K562 (cell line): ENCODE data around the gene TCHP. TPM values are rescaled to one million over a fixed set of nuclear protein-coding genes. Genes with fewer than 3 reads are reported as not detected.

Source experiments
- ATAC-seq: fragments of 200-7000 bp; cut with Tn5 transposase; 3 replicates; pipeline ENCODE4 v1.9.1; 2020; ENCODE audit warnings: moderate library complexity
- BruUV-seq: library from RNA; stranded (reverse); fragments of 400-500 nt; replicated peaks from 2 replicates; lab custom pipeline; 2021; lab: Mats Ljungman, UMichigan
- CTCF ChIA-PET: fragments of 300-600 bp; formaldehyde crosslinking; extraction: SDS; loops from one replicate; lab custom pipeline; 2021; ENCODE audit warnings: low intra/inter-chr PET ratio; lab: Yijun Ruan, JAX
- POLR2A ChIA-PET: fragments of 300-600, 350-650 bp; sonication (Branson Sonifier 250); formaldehyde crosslinking; extraction: SDS; loops from one replicate; lab custom pipeline; 2021; ENCODE audit warnings: antibody characterized with exemption, inconsistent platforms; lab: Yijun Ruan, JAX
- DNase-seq, 4 experiments: peaks; one replicate each; pipeline versions ENCODE4 v3.0.0 to v3.0.0-alpha.2; 2011 to 2018; ENCODE audit warnings: low spot score in 3 of 4, mixed read lengths in 3 of 4; ENCODE audit errors: extremely low read depth in 1 of 4
- FAIRE-seq: peaks from 2 replicates; lab custom pipeline; 2011; peaks lifted over from hg19 to GRCh38; lab: Jason Lieb, UNC
- H2AFZ ChIP-seq: 2 replicates; pipeline ENCODE4 v1.6.0; 2011; ENCODE audit warnings: low read depth, low read length, control low read depth, inconsistent platforms
- H3K27ac ChIP-seq: fragments of 200-600 bp; 3 replicates; pipeline ENCODE4 v1.8.0; 2011; ENCODE audit warnings: low read depth, mild to moderate bottlenecking, control low read depth, inconsistent platforms, low read length, moderate library complexity, mixed read lengths; ENCODE audit errors: extremely low read depth
- H3K27me3 ChIP-seq, 2 experiments: fragments of 300-600 bp in 1 of 2; 2 replicates in 1 of 2; 3 replicates in 1 of 2; pipeline versions ENCODE4 v1.6.0 to v1.8.0; 2011; ENCODE audit warnings: inconsistent platforms in 2 of 2, low read length in 2 of 2, mild to moderate bottlenecking in 1 of 2, mixed read lengths in 1 of 2, moderate library complexity in 1 of 2; ENCODE audit not compliant: control insufficient read depth in 2 of 2, insufficient read depth in 2 of 2
- H3K36me3 ChIP-seq: fragments of 300-600 bp; 3 replicates; pipeline ENCODE4 v1.8.0; 2011; ENCODE audit warnings: mild to moderate bottlenecking, low read length, inconsistent platforms; ENCODE audit not compliant: control insufficient read depth, insufficient read depth
- H3K4me1 ChIP-seq, 2 experiments: fragments of 200-600 bp in 1 of 2; replicated peaks in 1 of 2; 2 replicates in 1 of 2; 3 replicates in 1 of 2; pipeline versions ENCODE4 v1.5.1 to v1.8.0; 2011; ENCODE audit warnings: inconsistent platforms in 2 of 2, low read length in 2 of 2, mild to moderate bottlenecking in 1 of 2, mixed read lengths in 1 of 2, moderate library complexity in 1 of 2; ENCODE audit not compliant: control insufficient read depth in 2 of 2, insufficient read depth in 2 of 2
- H3K4me2 ChIP-seq: 2 replicates; pipeline ENCODE4 v1.6.1; 2011; ENCODE audit warnings: low read length, control low read depth, inconsistent platforms, mixed read lengths; ENCODE audit not compliant: insufficient read depth
- H3K4me3 ChIP-seq: fragments of 200-600 bp; sonication (generic), shearing (Covaris generic); 2 replicates; pipeline ENCODE4 v1.5.1; 2016; ENCODE audit warnings: control low read depth, inconsistent platforms
- H3K79me2 ChIP-seq: fragments of 200-600 bp; 3 replicates; pipeline ENCODE4 v1.8.0; 2011; ENCODE audit warnings: low read length, inconsistent platforms; ENCODE audit not compliant: control insufficient read depth, insufficient read depth
- H3K9ac ChIP-seq, 2 experiments: 2 replicates each; pipeline versions ENCODE4 v1.6.0 to v1.6.1; 2011; ENCODE audit warnings: low read depth in 2 of 2, low read length in 2 of 2, control low read depth in 1 of 2, inconsistent platforms in 1 of 2, mild to moderate bottlenecking in 1 of 2, mixed read lengths in 1 of 2; ENCODE audit not compliant: insufficient read depth in 1 of 2
- H3K9me1 ChIP-seq: one replicate; pipeline ENCODE4 v1.6.0; 2011; ENCODE audit warnings: inconsistent platforms, mild to moderate bottlenecking, low read length, moderate library complexity; ENCODE audit not compliant: control insufficient read depth, insufficient read depth
- H3K9me3 ChIP-seq: replicated peaks from 2 replicates; pipeline ENCODE4 v1.5.1; 2011; ENCODE audit warnings: low read depth, low read length, inconsistent platforms; ENCODE audit not compliant: control insufficient read depth, insufficient read depth
- H4K20me1 ChIP-seq: replicated peaks from 2 replicates; pipeline ENCODE4 v1.6.1; 2011; ENCODE audit warnings: low read length, inconsistent platforms, mixed read lengths; ENCODE audit not compliant: control insufficient read depth, insufficient read depth
- SPI1 ChIP-seq: IDR thresholded peaks from 2 replicates; pipeline ENCODE4 v1.6.1; 2011; ENCODE audit warnings: low read depth, low read length, control low read depth, borderline replicate concordance
- ZNF41 ChIP-seq: fragments of 250-450 bp; sonication (Bioruptor Pico); conservative IDR thresholded peaks from 2 replicates; pipeline ENCODE4 v1.4.0; 2020; ENCODE audit warnings: mild to moderate bottlenecking
- WGBS: fragments of 100-300 bp; shearing (Covaris generic); methylation state at CpG from one replicate; pipeline ENCODE4 v1.1.6; 2016; ENCODE audit warnings: low coverage, mixed read lengths; ENCODE audit not compliant: insufficient coverage; ENCODE audit errors: missing lambda C conversion rate; 5-methylcytosine and 5-hydroxymethylcytosine counted together
- in situ Hi-C: fragments of 300-500 bp; cut with MboI; formaldehyde crosslinking; loops from 4 replicates; pipeline ENCODE4 v1.15.0; 2018; ENCODE audit warnings: inconsistent platforms, mixed read lengths
- intact Hi-C: fragments of 100-400 bp; cut with micrococcal nuclease; formaldehyde crosslinking; loops from 2 replicates; pipeline ENCODE4 v1.14.2; 2022
- polyA plus RNA-seq, 8 experiments: library from polyadenylated mRNA; depleted of rRNA in 4 of 8; stranded (reverse) in 5 of 8; unstranded in 3 of 8; fragments of >200 nt; fragmentation: Nextera tagmentation in 2 of 8; fragmentation: Illumina TruSeq in 1 of 8; extraction: Ambion mirVana in 2 of 8; extraction: Trizol in 1 of 8; gene quantifications; 2 replicates each; pipeline versions ENCODE4 v1.2.1 to v1.2.3, GENCODE V29; 2011 to 2014; ENCODE audit warnings: inconsistent platforms in 1 of 8, missing spikeins in 1 of 8
- total RNA-seq, 7 experiments: library from RNA; depleted of rRNA in 6 of 7; stranded (reverse); fragments of >200 nt in 6 of 7; fragmentation: Illumina TruSeq in 2 of 7; extraction: Trizol in 2 of 7; gene quantifications; 2 replicates each; pipeline versions ENCODE4 v1.2.1 to v1.2.3, GENCODE V29; 2011 to 2021; ENCODE audit warnings: low replicate concordance in 1 of 7
- TF ChIP-seq, protein P1 (sequence below): fragments of 250-450 bp; sonication (Bioruptor Pico); IDR thresholded peaks from 2 replicates; pipeline ENCODE4 v1.4.0; 2020; ENCODE audit warnings: mild to moderate bottlenecking, moderate library complexity
- TF ChIP-seq, protein P2 (sequence below), 3 experiments: IDR thresholded peaks in 2 of 3; conservative IDR thresholded peaks in 1 of 3; 2 replicates each; pipeline ENCODE4 v1.5.1; 2011 to 2012; ENCODE audit warnings: low read length in 3 of 3, mild to moderate bottlenecking in 3 of 3, control low read depth in 2 of 3, improper control_type of control experiment in 1 of 3, inconsistent platforms in 1 of 3, low read depth in 1 of 3, mixed read lengths in 1 of 3, moderate library complexity in 1 of 3; ENCODE audit not compliant: insufficient read depth in 2 of 3
- TF ChIP-seq, protein P3 (sequence below): fragments of 250-450 bp; sonication (Bioruptor Pico); IDR thresholded peaks from 2 replicates; pipeline ENCODE4 v1.4.0; 2020; ENCODE audit warnings: mild to moderate bottlenecking

Gene TCHP
- total and polyA plus RNA-seq, 9 of the 15 experiments (the other 6 are each of a cell fraction or from before 2014, with no cell fraction given) = 3.4 to 30.4 (median 19.7) TPM

DNA sequence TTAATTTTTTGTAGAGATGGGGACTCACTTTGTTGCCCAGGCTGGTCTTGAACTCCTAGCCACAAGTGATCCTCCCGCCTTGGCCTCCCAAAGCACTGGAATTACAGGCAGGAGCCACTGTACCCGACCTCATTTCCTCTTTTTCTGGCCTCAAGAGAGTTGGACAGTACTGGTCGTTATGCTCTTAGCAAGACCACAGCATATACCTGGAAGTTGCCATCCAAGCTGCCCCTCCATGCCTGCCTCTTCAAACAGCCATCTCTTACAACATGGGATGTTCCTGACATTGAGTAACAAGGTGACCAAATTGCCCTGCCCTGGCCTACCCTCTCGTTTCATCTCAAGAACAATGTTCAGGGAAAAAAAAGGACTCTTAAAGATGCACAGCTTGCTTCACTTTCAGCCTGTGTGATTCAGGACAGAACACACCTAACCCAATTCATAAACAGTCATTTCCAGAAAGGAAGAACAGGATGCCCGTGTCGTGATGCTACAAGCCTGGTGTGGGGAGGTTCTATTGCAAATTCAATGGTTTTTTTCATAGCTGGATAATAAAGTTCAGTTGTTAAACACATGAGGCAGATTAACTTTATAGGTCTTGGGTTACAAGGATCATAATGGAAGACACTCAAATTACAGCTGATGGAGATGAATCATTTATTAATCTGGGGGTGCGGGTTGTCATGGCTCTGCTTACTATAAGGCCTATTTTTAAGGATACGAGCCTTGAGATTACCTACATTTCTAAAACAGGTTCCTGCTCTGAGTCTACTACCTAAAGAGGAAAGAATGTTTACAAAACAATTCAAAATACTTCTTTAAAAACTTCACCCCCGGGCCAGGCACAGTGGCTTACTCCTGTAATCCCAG is 31.7 kb upstream of the TCHP start:
- no TSS peak for BruUV-seq
- intact Hi-C loops (no loop called here), in situ Hi-C loops (no loop called here)
- TF ChIP-seq, protein P1, sequence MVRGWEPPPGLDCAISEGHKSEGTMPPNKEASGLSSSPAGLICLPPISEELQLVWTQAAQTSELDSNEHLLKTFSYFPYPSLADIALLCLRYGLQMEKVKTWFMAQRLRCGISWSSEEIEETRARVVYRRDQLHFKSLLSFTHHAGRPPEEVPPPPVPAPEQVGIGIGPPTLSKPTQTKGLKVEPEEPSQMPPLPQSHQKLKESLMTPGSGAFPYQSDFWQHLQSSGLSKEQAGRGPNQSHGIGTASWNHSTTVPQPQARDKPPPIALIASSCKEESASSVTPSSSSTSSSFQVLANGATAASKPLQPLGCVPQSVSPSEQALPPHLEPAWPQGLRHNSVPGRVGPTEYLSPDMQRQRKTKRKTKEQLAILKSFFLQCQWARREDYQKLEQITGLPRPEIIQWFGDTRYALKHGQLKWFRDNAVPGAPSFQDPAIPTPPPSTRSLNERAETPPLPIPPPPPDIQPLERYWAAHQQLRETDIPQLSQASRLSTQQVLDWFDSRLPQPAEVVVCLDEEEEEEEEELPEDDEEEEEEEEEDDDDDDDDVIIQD (CRISPR knock-in tag) = no peak
- TF ChIP-seq, protein P2, sequence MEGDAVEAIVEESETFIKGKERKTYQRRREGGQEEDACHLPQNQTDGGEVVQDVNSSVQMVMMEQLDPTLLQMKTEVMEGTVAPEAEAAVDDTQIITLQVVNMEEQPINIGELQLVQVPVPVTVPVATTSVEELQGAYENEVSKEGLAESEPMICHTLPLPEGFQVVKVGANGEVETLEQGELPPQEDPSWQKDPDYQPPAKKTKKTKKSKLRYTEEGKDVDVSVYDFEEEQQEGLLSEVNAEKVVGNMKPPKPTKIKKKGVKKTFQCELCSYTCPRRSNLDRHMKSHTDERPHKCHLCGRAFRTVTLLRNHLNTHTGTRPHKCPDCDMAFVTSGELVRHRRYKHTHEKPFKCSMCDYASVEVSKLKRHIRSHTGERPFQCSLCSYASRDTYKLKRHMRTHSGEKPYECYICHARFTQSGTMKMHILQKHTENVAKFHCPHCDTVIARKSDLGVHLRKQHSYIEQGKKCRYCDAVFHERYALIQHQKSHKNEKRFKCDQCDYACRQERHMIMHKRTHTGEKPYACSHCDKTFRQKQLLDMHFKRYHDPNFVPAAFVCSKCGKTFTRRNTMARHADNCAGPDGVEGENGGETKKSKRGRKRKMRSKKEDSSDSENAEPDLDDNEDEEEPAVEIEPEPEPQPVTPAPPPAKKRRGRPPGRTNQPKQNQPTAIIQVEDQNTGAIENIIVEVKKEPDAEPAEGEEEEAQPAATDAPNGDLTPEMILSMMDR (IDR thresholded peaks at IDR 0.05 in 2 of 3, conservative IDR thresholded peaks at IDR 0.05 in 1 of 3; ENCODE audit: insufficient read depth in 2 of 3, low read depth in 1 of 3, low read length in 3 of 3) = no peak
- TF ChIP-seq ZNF41 (no peak), SPI1 (peak; percentile 48; the same call in 1 of the 2 replicates)
- TF ChIP-seq, protein P3, sequence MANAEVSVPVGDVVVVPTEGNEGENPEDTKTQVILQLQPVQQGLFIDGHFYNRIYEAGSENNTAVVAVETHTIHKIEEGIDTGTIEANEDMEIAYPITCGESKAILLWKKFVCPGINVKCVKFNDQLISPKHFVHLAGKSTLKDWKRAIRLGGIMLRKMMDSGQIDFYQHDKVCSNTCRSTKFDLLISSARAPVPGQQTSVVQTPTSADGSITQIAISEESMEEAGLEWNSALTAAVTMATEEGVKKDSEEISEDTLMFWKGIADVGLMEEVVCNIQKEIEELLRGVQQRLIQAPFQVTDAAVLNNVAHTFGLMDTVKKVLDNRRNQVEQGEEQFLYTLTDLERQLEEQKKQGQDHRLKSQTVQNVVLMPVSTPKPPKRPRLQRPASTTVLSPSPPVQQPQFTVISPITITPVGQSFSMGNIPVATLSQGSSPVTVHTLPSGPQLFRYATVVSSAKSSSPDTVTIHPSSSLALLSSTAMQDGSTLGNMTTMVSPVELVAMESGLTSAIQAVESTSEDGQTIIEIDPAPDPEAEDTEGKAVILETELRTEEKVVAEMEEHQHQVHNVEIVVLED (CRISPR knock-in tag) = no peak
- no peaks in the 10 kb centered on the region for H3K9me1 ChIP-seq
- H4K20me1 ChIP-seq = no peaks in the 10 kb centered on the region
- H3K27me3 ChIP-seq = 0 out of 5 replicates have a peak, but pooled peaks cover 0 to 7% of the 10 kb centered on the region in 2 experiments
- no peak overlapping the region for H3K27ac ChIP-seq
- no peaks in the 10 kb centered on the region for H3K9me3 ChIP-seq
- no peaks in the 10 kb centered on the region for H3K36me3 ChIP-seq
- WGBS = 26% methylated on average over 9 of the region's 9 CpGs
- CTCF ChIA-PET = no interaction called here
- DNase-seq (no peak), FAIRE-seq (peak; percentile 72), ATAC-seq (no peak)
- H3K9ac ChIP-seq = no peak overlapping the region
- H3K4me3 ChIP-seq = no peak overlapping the region
- H3K4me2 ChIP-seq = no peak overlapping the region
- no peak overlapping the region for H2AFZ ChIP-seq
- no peaks in the 10 kb centered on the region; a peak in 1 of 5 replicates for H3K4me1 ChIP-seq
- POLR2A ChIA-PET = no interaction called here
- no peaks in the 10 kb centered on the region for H3K79me2 ChIP-seq
